GM18868 (cell line): ENCODE measurements around the gene FSTL4.
"Not testable (repeated sequence)": the region's sequence is repeated elsewhere in the genome, so short reads cannot be mapped to it uniquely, and the experiment has no call there.

Experiments
- ATAC-seq: cut with Tn5 transposase; IDR thresholded peaks from one replicate; pipeline ENCODE4 v1.9.1; 2021; ENCODE audit warnings: mild to moderate bottlenecking, moderate library complexity; ENCODE audit not compliant: unreplicated experiment

The FSTL4 gene

GRCh38 chr5:133460172-133460758, 152.1 kb downstream of the FSTL4 start:
- ATAC-seq: no peak

GRCh38 chr5:133459474-133460160, 152.7 kb downstream of the FSTL4 start:
- ATAC-seq: no peak

- ATAC-seq: no peak
Measured at GRCh38 chr5:133458435-133458834, 153.9 kb downstream of the FSTL4 start.

- no peak for ATAC-seq
Measured at GRCh38 chr5:133457439-133458355, 154.6 kb downstream of the FSTL4 start.

- no peak for ATAC-seq
Measured at GRCh38 chr5:133456933-133457402, 155.4 kb downstream of the FSTL4 start.

- ATAC-seq: no peak
Measured at GRCh38 chr5:133455676-133456075, 156.7 kb downstream of the FSTL4 start.

GRCh38 chr5:133454442-133454841, 157.9 kb downstream of the FSTL4 start:
- ATAC-seq: no peak

GRCh38 chr5:133453831-133454230, 158.5 kb downstream of the FSTL4 start:
- ATAC-seq: no peak

GRCh38 chr5:133453084-133453780, 159.1 kb downstream of the FSTL4 start:
- ATAC-seq: no peak

GRCh38 chr5:133451926-133452325, 160.4 kb downstream of the FSTL4 start:
- ATAC-seq: no peak

GRCh38 chr5:133450286-133450685, 162.1 kb downstream of the FSTL4 start:
- ATAC-seq: no peak

GRCh38 chr5:133449181-133449580, 163.2 kb downstream of the FSTL4 start:
- ATAC-seq: no peak

- no peak for ATAC-seq
Measured at GRCh38 chr5:133446440-133446839, 165.9 kb downstream of the FSTL4 start.

- no peak for ATAC-seq
Measured at GRCh38 chr5:133445744-133446143, 166.6 kb downstream of the FSTL4 start.

- ATAC-seq: not testable (repeated sequence)
Measured at GRCh38 chr5:133445204-133445603, 167.1 kb downstream of the FSTL4 start.

- no peak for ATAC-seq
Measured at GRCh38 chr5:133444711-133445110, 167.6 kb downstream of the FSTL4 start.

- ATAC-seq: no peak
Measured at GRCh38 chr5:133441166-133441815, 171.1 kb downstream of the FSTL4 start.

- ATAC-seq: no peak
Measured at GRCh38 chr5:133440467-133441115, 171.8 kb downstream of the FSTL4 start.

GRCh38 chr5:133439859-133440258, 172.5 kb downstream of the FSTL4 start:
- ATAC-seq: no peak

- no peak for ATAC-seq
Measured at GRCh38 chr5:133438487-133438886, 173.9 kb downstream of the FSTL4 start.
